ENCODE data around the gene SRBD1. TPM values are rescaled to one million over a fixed set of nuclear protein-coding genes. Genes with fewer than 3 reads are reported as not detected.

SRBD1 gene
- polyA plus RNA-seq, 1 donor from 2014 or later, result 5.3 TPM

GRCh38 chr2:45541450-45541849 lies 69.6 kb downstream of the SRBD1 start:
- Histone ChIP-seq H3K4me3 (ENCODE audit: low read length) (no peak overlapping the region), H3K9me2 (ENCODE audit: insufficient read depth, low read length) (no peaks in the 10 kb centered on the region), H3K36me3 (ENCODE audit: insufficient read depth, low read length) (no peaks in the 10 kb centered on the region), H3K27me3 (ENCODE audit: insufficient read depth, low read depth, low read length) (no peaks in the 10 kb centered on the region), H3K4me2 (ENCODE audit: low read length) (no peak overlapping the region), H4K20me1 (ENCODE audit: insufficient read depth) (no peaks in the 10 kb centered on the region), H3K27ac (ENCODE audit: low read length) (no peak overlapping the region), H2AFZ (ENCODE audit: low read depth, low read length) (no peak overlapping the region), H3K79me2 (replicated peaks; ENCODE audit: insufficient read depth, low read length) (no peaks in the 10 kb centered on the region), H3K9ac (ENCODE audit: low read length) (no peak overlapping the region), H3F3A (ENCODE audit: insufficient read depth, low read length, poor library complexity, severe bottlenecking) (no peaks in the 10 kb centered on the region), H3K9me3 (ENCODE audit: low read length) (no peaks in the 10 kb centered on the region)
- TF ChIP-seq, protein P1, sequence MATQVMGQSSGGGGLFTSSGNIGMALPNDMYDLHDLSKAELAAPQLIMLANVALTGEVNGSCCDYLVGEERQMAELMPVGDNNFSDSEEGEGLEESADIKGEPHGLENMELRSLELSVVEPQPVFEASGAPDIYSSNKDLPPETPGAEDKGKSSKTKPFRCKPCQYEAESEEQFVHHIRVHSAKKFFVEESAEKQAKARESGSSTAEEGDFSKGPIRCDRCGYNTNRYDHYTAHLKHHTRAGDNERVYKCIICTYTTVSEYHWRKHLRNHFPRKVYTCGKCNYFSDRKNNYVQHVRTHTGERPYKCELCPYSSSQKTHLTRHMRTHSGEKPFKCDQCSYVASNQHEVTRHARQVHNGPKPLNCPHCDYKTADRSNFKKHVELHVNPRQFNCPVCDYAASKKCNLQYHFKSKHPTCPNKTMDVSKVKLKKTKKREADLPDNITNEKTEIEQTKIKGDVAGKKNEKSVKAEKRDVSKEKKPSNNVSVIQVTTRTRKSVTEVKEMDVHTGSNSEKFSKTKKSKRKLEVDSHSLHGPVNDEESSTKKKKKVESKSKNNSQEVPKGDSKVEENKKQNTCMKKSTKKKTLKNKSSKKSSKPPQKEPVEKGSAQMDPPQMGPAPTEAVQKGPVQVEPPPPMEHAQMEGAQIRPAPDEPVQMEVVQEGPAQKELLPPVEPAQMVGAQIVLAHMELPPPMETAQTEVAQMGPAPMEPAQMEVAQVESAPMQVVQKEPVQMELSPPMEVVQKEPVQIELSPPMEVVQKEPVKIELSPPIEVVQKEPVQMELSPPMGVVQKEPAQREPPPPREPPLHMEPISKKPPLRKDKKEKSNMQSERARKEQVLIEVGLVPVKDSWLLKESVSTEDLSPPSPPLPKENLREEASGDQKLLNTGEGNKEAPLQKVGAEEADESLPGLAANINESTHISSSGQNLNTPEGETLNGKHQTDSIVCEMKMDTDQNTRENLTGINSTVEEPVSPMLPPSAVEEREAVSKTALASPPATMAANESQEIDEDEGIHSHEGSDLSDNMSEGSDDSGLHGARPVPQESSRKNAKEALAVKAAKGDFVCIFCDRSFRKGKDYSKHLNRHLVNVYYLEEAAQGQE (IDR thresholded peaks at IDR 0.05; ENCODE audit: borderline replicate concordance), result no peak
- TF ChIP-seq, protein P2, sequence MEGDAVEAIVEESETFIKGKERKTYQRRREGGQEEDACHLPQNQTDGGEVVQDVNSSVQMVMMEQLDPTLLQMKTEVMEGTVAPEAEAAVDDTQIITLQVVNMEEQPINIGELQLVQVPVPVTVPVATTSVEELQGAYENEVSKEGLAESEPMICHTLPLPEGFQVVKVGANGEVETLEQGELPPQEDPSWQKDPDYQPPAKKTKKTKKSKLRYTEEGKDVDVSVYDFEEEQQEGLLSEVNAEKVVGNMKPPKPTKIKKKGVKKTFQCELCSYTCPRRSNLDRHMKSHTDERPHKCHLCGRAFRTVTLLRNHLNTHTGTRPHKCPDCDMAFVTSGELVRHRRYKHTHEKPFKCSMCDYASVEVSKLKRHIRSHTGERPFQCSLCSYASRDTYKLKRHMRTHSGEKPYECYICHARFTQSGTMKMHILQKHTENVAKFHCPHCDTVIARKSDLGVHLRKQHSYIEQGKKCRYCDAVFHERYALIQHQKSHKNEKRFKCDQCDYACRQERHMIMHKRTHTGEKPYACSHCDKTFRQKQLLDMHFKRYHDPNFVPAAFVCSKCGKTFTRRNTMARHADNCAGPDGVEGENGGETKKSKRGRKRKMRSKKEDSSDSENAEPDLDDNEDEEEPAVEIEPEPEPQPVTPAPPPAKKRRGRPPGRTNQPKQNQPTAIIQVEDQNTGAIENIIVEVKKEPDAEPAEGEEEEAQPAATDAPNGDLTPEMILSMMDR (IDR thresholded peaks at IDR 0.05; ENCODE audit: poor library complexity, severe bottlenecking), result no peak
- no peak for TF ChIP-seq SMC3 (conservative IDR thresholded peaks at IDR 0.05; ENCODE audit: poor library complexity)
- TF ChIP-seq TAF1 (IDR thresholded peaks at IDR 0.05; ENCODE audit: low read depth), result no peak
- no peak for TF ChIP-seq RAD21 (conservative IDR thresholded peaks at IDR 0.05)
- TF ChIP-seq MXI1 (conservative IDR thresholded peaks at IDR 0.05; ENCODE audit: poor library complexity, severe bottlenecking), result no peak
- no peak for TF ChIP-seq POLR2AphosphoS5 (IDR thresholded peaks at IDR 0.05)
- no peak for TF ChIP-seq EP300 (conservative IDR thresholded peaks at IDR 0.05; ENCODE audit: poor library complexity, severe bottlenecking)
- TF ChIP-seq EZH2 (IDR thresholded peaks at IDR 0.05; ENCODE audit: borderline replicate concordance, insufficient read depth, low read length, poor library complexity, severe bottlenecking), result no peak

GRCh38 chr2:45540942-45541341 lies 70.1 kb downstream of the SRBD1 start:
- Histone ChIP-seq H2AFZ (ENCODE audit: low read depth, low read length) (no peak overlapping the region), H3K9me2 (ENCODE audit: insufficient read depth, low read length) (no peaks in the 10 kb centered on the region), H3K9ac (ENCODE audit: low read length) (no peak overlapping the region), H3K27me3 (ENCODE audit: insufficient read depth, low read depth, low read length) (no peaks in the 10 kb centered on the region), H3K36me3 (ENCODE audit: insufficient read depth, low read length) (no peaks in the 10 kb centered on the region), H3K4me3 (ENCODE audit: low read length) (no peak overlapping the region), H3K4me2 (ENCODE audit: low read length) (no peak overlapping the region), H3K79me2 (replicated peaks; ENCODE audit: insufficient read depth, low read length) (no peaks in the 10 kb centered on the region), H3K27ac (ENCODE audit: low read length) (no peak overlapping the region), H3K9me3 (ENCODE audit: low read length) (no peaks in the 10 kb centered on the region), H4K20me1 (ENCODE audit: insufficient read depth) (no peaks in the 10 kb centered on the region), H3F3A (ENCODE audit: insufficient read depth, low read length, poor library complexity, severe bottlenecking) (no peaks in the 10 kb centered on the region)
- TF ChIP-seq, protein P1 (IDR thresholded peaks at IDR 0.05; ENCODE audit: borderline replicate concordance), result no peak
- no peak for TF ChIP-seq MXI1 (conservative IDR thresholded peaks at IDR 0.05; ENCODE audit: poor library complexity, severe bottlenecking)
- TF ChIP-seq EP300 (conservative IDR thresholded peaks at IDR 0.05; ENCODE audit: poor library complexity, severe bottlenecking), result no peak
- TF ChIP-seq POLR2AphosphoS5 (IDR thresholded peaks at IDR 0.05), result no peak
- no peak for TF ChIP-seq TAF1 (IDR thresholded peaks at IDR 0.05; ENCODE audit: low read depth)
- TF ChIP-seq, protein P2 (IDR thresholded peaks at IDR 0.05; ENCODE audit: poor library complexity, severe bottlenecking), result no peak
- TF ChIP-seq EZH2 (IDR thresholded peaks at IDR 0.05; ENCODE audit: borderline replicate concordance, insufficient read depth, low read length, poor library complexity, severe bottlenecking), result no peak
- no peak for TF ChIP-seq SMC3 (conservative IDR thresholded peaks at IDR 0.05; ENCODE audit: poor library complexity)
- no peak for TF ChIP-seq RAD21 (conservative IDR thresholded peaks at IDR 0.05)

All from neural cell (in vitro differentiated cells).